ENCODE results near the gene ATP1B1. TPM values are rescaled to one million over a fixed set of nuclear protein-coding genes. Genes with fewer than 3 reads are reported as not detected.

ATP1B1 gene
- total RNA-seq, 4 donors from 2014 or later: 52.6 to 210 (median 111) TPM

DNA sequence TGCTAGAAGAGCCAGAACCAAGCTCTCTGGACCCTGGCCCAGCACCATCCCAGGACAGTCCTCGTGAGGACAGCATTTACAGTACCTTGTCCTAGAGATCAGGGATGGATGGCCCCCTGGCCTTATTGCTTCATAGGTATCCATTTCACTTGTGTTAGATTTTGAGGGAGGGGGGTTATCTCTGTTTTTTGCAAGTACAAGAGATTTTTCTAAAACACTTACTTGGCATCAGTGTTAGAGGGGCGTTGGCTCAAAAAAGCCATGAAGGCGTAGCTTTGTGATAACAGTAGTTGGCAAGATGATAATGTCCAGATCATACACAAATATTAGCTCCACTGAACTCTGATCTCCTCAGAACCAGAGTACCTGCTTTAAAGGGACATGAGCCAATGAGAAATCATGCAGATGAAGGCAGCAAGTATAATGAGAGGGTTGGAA is 5.8 kb upstream of the ATP1B1 start:
- no peak overlapping the region for H3K4me3 ChIP-seq
- no peak for DNase-seq
- no peak overlapping the region for H3K27ac ChIP-seq
- H3K4me1 ChIP-seq: no peaks in the 10 kb centered on the region
- H3K27me3 ChIP-seq: no peaks in the 10 kb centered on the region
- no peaks in the 10 kb centered on the region for H3K36me3 ChIP-seq
- intact Hi-C loops (cut with DNase I; ENCODE audit: low total_unique reads): no loop called here
- TF ChIP-seq, protein P1, sequence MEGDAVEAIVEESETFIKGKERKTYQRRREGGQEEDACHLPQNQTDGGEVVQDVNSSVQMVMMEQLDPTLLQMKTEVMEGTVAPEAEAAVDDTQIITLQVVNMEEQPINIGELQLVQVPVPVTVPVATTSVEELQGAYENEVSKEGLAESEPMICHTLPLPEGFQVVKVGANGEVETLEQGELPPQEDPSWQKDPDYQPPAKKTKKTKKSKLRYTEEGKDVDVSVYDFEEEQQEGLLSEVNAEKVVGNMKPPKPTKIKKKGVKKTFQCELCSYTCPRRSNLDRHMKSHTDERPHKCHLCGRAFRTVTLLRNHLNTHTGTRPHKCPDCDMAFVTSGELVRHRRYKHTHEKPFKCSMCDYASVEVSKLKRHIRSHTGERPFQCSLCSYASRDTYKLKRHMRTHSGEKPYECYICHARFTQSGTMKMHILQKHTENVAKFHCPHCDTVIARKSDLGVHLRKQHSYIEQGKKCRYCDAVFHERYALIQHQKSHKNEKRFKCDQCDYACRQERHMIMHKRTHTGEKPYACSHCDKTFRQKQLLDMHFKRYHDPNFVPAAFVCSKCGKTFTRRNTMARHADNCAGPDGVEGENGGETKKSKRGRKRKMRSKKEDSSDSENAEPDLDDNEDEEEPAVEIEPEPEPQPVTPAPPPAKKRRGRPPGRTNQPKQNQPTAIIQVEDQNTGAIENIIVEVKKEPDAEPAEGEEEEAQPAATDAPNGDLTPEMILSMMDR (IDR thresholded peaks at IDR 0.05): no peak
- TF ChIP-seq POLR2A (IDR thresholded peaks at IDR 0.05): no peak
- H3K9me3 ChIP-seq: no peaks in the 10 kb centered on the region

DNA sequence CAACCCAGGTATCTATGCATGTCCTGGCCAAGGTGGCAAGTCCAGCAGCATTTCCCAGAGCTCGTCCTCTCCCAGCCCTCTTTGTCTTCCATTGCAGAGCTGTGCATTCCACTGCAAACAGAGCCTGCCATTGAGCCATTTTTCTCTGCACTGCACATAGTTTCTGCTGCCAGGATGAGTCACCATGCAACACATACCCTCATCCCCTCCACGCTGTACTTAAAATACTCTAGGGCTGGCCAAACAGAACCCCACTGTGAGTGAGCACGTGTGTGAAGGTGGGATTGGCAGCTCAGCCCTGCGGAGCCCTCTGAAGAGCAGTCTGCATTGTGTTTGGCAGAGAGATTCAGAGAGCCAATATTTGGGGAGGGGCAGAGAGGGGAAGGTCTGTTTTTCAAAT is 3.9 kb upstream of the ATP1B1 start:
- H3K4me1 ChIP-seq: no peaks in the 10 kb centered on the region
- intact Hi-C loops (cut with DNase I; ENCODE audit: low total_unique reads): no loop called here
- no peak overlapping the region for H3K4me3 ChIP-seq
- H3K27me3 ChIP-seq: no peaks in the 10 kb centered on the region
- H3K27ac ChIP-seq: peak overlapping the region in 1 of 2 donors; percentile 37
- TF ChIP-seq, protein P1 (IDR thresholded peaks at IDR 0.05): no peak
- TF ChIP-seq POLR2A (IDR thresholded peaks at IDR 0.05): no peak
- DNase-seq: peak in 1 of 2 donors; percentile 49
- H3K9me3 ChIP-seq: no peaks in the 10 kb centered on the region
- H3K36me3 ChIP-seq: no peaks in the 10 kb centered on the region

DNA sequence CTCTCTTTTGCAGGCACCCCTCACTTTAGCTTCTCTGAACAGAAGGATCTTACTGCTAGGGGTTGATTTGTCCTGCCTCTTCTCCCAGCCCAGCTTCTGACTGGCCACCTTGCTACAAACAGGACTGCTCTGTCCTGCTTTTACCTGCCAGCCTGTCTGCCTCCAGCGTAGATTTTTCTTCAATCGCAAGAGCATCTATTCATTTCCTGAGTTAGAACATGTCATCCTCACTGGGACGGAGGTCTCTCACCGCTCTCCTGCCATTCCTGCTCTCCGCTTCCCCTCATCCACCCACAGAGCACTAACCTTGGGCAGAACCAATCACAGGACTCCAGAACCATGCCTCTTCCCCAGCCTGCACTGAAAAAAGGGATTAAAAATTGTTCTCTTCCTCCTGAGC is 3.5 kb upstream of the ATP1B1 start:
- DNase-seq: no peak
- TF ChIP-seq POLR2A (IDR thresholded peaks at IDR 0.05): no peak
- no peaks in the 10 kb centered on the region for H3K27me3 ChIP-seq
- H3K9me3 ChIP-seq: no peaks in the 10 kb centered on the region
- H3K4me1 ChIP-seq: no peaks in the 10 kb centered on the region
- no peaks in the 10 kb centered on the region for H3K36me3 ChIP-seq
- H3K27ac ChIP-seq: peak overlapping the region in 1 of 2 donors; percentile 37
- H3K4me3 ChIP-seq: no peak overlapping the region
- intact Hi-C loops (cut with DNase I; ENCODE audit: low total_unique reads): no loop called here

DNA sequence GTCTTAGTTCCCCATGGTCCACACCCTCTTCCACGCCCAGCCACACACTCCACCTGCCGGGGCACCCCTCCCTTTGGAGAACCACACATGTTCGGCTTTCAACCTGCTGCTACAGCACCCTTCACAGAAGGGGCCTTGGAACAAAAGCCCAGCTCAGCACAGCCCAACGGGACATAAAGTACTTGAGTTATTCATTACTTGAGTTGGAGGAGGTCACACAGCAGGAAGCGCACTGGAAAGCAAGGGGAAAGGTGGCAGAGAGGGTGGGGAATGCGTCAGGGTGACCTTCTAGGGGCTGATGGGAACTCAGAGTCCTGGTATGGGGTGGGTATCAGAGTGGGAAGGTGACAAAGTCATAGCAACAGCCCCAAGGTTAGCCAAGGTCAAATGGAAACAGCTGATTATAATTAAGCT is 3.0 kb upstream of the ATP1B1 start:
- no peak overlapping the region for H3K4me3 ChIP-seq
- no peak for DNase-seq
- no peaks in the 10 kb centered on the region for H3K27me3 ChIP-seq
- H3K4me1 ChIP-seq: no peaks in the 10 kb centered on the region
- intact Hi-C loops (cut with DNase I; ENCODE audit: low total_unique reads): no loop called here
- no peaks in the 10 kb centered on the region for H3K36me3 ChIP-seq
- no peaks in the 10 kb centered on the region for H3K9me3 ChIP-seq
- no peak for TF ChIP-seq POLR2A (IDR thresholded peaks at IDR 0.05)
- TF ChIP-seq, protein P1 (IDR thresholded peaks at IDR 0.05): no peak
- H3K27ac ChIP-seq: peak overlapping the region in 1 of 2 donors; percentile 37

DNA sequence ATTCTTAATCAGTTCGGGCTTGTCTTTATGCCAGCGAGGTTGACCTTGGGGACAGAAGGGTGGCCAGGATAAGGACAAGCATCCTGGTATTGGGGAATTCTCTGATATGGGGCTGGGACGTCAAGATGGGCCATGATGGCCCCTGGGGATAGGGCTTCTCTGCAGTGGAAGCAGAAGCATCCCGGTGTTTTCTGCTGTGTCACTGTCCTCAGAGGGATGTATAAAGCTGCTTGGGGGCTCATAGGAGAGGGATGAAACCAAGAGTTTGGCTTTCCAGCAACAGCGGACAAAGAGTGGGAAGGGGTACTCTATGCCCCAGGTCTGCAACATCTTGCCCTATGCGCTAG is 1.4 kb upstream of the ATP1B1 start:
- Histone ChIP-seq H3K36me3 (no peaks in the 10 kb centered on the region), H3K9me3 (no peaks in the 10 kb centered on the region), H3K27ac (no peak overlapping the region), H3K4me3 (no peak overlapping the region), H3K4me1 (no peaks in the 10 kb centered on the region), H3K27me3 (no peaks in the 10 kb centered on the region)
- intact Hi-C loops (cut with DNase I; ENCODE audit: low total_unique reads): no loop called here
- TF ChIP-seq, protein P1 (IDR thresholded peaks at IDR 0.05): no peak
- TF ChIP-seq POLR2A (IDR thresholded peaks at IDR 0.05): no peak
- DNase-seq: no peak
